Measurements from ENCODE around the gene NEXN.
A peak's percentile ranks its signal among the peaks of the same experiment; 100 is the strongest.
"Not testable (repeated sequence)": the region's sequence is repeated elsewhere in the genome, so short reads cannot be mapped to it uniquely, and the experiment has no call there.

Gene NEXN

DNA sequence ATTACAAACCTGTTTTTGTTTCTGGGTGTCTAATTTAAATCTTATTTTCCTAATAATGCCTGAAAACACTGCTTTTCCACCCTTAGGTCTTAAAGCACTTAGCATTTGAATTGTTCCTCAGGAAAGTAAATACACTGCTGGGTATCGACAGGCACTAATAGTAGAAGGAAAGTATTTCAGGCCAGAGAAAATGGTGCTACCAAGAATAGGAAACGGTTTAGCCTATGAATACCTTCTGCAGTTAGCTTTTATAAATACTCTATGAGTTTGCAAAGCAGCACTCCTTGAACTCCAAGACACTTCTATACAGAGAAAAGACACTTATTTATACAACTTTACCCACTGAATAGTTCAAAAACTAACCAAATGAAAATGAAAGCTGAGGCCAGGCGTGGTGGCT is 83.7 kb downstream of the NEXN start:
- DNase-seq: no peak

- DNase-seq: no peak
These were observed 87.0 kb downstream of the NEXN start for GRCh38 chr1:77975386-77975785.

- DNase-seq: no peak
These were observed 87.5 kb downstream of the NEXN start for GRCh38 chr1:77975907-77976306.

DNA sequence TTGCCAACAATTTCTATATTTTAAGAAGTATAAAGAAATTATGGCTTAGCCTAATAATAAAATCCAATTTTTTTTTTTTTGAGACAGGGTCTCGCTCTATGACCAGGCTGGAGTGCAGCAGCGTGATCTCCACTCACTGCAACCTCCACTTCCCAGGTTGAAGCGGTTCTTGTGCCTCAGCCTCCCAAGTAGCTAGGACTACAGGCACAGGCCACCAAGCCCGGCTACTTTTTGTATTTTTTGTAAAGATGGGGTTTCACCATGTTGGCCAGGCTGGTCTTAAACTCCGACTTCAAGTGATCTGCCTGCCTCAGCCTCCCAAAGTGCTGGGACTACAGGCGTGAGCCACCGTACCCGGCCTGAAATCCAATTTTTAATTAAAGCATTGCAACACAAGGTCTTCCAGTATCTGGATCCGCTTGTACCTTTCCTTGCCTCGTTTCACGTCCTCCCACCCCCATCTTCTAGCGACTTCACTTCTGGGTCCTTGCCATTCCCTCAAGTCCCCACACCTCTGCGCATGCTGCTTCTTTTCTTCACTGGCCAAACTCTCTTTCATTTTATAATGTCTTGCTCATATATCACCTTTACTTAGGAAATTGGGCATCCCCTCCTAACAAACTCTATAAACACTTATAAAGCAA is 88.1 kb downstream of the NEXN start:
- DNase-seq: no peak

GRCh38 chr1:77977989-77978292 is 89.5 kb downstream of the NEXN start:
- DNase-seq: no peak

- DNase-seq: peak; percentile 71
These were observed 90.0 kb downstream of the NEXN start for GRCh38 chr1:77978293-77978968.

DNA sequence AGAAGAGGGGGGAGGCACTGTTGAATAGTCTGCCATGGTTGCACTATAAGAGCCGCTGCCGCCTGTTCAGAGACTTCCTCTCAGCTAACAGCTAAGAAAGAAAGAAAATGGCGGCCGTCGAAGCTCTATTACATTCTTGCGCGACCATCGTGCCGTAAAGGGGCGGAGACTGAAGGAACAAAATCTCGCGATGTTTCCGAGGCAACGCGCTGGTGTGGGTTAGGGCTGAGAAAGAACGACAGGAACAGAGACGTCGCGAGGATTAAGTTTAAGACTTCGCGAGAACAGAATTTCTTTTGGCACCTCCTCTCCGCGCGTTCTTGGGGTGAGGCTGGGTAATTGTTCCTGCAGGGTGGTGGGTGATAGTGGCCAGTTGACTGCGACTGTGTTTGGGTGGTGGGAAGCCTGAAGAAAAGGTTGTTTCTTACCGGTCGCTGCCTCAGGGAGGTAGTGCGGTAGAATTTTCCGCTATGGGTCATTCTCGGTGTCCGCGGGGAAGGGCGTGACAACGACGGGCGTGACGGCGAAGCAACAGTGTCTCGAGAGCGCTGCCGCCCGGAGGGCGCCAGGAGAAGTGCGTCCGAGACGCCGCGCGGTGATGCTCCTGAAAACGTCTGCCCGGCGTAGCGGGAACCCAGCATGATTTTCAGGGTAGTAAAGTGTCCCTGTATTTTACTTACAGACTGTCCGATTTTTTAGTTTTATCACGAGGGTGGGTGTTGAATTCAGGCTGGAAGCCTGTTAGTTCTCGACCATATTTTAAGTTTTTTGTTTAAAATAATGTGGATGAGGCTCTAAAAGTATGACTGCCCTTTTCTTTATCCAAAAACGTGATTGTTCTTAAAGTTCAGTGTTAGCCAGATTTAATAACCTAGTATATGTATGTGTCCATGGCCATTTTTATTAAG is 90.8 kb downstream of the NEXN start, which contains the start of gene FUBP1:
Gene FUBP1, minus strand, starts transcription at position 104 of the 908 bp plus-strand sequence. Its CDS starts 68 bp downstream, at position 36.
- peak; percentile 91 for DNase-seq

DNA sequence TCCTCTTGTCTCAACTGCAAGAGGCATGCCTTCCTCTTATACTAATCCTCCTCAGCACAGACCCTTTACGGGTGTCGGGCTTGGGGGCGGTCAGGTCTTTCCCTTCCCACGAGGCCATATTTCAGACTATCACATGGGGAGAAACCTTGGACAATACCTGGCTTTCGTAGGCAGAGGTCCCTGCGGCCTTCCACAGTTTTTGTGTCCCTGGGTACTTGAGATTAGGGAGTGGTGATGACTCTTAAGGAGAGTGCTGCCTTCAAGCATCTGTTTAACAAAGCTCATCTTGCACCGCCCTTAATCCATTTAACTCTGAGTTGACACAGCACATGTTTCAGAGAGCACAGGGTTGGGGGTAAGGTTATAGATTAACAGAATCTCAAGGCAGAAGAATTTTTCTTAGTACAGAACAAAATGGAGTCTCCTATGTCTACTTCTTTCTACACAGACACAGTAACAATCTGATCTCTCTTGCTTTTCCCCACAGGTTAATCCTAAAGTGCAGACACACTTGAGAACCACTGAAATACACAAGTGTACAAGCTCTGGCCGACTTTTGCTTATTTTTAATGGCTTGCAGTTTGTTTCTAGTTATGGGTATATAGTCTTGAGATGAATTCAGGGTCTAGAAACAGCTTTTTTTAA is 95.0 kb downstream of the NEXN start:
- DNase-seq: not testable (repeated sequence)

DNA sequence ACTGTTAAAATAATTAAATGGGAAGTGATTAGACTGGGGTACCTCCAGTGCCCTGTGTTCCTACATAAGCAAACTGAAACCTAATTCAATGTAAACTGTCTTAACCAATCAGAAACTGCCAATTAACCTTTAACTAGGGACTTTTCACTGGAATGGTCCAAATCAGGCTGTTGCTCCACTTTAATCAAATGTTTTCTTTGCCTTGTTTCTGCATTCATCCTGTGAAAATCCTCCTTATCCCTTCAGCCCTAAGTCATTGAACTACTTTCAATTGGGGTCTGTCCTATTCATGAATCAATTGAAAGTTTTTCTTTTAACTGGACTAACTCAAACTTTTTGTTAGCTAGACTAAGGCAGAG is 95.6 kb downstream of the NEXN start:
- DNase-seq: no peak

DNA sequence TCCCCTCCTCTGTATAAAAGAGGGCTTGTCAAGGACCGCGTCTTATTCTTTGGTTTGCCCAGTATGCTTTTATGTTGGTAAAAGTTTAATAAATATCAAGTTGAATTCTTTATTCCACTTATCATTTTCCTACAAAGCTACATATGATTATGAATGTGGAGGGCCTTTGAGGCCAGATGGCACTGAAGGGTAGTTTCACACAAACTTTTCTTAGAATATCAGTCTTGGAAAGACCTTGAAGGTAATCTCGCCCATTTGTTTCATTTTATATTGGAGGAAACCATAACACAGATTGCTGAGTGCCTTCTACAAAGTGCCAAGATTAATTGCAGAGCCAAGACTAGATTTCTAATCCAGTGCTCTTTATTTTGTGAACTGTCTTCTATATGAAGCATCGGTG is 96.2 kb downstream of the NEXN start:
- no peak for DNase-seq

- no peak for DNase-seq
These were observed 98.4 kb downstream of the NEXN start for GRCh38 chr1:77986810-77987209.

DNA sequence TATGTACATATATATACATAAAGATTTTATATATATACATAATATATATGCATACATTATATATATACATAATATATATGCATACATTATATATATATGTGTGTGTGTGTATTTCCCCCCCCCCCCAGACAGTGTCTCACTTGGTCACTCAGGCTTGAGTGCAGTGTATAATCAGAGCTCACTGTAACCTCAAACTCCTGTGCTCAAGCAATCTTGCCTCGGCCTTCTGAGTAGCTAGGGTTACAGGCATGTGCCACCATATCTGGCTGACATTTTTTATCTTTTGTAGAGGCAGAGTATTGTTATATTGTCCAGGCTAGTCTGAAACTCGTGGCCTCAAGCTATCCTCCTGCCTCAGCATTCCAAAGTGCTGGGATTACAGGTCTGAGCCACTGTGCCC is 99.5 kb downstream of the NEXN start:
- no peak for DNase-seq

DNA sequence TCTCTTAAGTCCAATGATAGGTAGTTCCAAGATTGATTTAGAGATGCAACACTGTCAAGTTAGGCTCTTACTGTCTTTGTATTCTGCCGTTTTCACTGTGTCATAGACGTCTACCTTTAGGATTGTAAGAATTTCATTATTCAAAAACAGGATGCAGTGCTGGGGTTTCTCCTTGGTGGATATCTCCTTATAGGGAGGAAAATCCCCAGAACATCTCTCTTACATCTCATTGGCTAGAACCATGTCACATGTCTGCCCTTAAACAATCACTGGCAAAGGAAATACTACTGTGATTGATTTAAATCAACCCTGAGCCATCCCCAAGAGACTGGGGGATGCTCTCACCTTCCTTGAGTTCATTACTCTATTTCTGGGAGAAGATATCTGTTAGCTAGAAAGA is 101.3 kb downstream of the NEXN start:
- DNase-seq: no peak

DNA sequence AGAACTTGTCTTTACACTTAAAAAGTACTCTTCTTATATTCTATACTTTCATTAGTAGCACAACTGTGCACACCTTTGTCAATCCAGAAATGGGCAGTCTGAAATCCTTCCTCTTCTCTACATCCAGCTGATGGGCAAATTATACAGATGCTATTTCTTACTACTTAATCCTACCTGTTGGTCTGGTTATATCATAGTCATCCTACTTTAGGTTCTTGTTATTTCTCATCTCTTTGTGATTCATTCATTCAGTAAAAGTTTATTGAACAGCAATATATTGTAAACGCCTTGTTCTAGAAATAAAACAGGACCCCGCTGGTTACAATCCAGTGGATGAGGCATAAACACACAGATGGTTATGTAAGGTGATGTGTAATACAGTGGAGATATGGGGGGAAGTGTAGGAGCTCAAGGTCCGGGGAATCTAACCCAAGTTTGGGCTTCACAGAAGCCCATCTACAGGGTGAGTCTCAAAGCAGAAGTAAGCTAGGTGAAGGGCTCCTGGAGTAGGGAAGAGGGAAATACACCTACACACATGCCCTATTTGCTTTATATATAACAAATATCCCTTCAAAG is 102.3 kb downstream of the NEXN start:
- DNase-seq: no peak

GRCh38 chr1:77991638-77992037 is 103.2 kb downstream of the NEXN start:
- DNase-seq: no peak

All from NCI-H1417 treated with DMSO at 0.1 percent for 48 hours (cell line).